Measurements from ENCODE around the gene SHF. TPM values are rescaled to one million over a fixed set of nuclear protein-coding genes. Genes with fewer than 3 reads are reported as not detected.

SHF gene
- total and polyA plus RNA-seq, 2 donors (not counting 1 experiment from before 2014, with no cell fraction given) = 1.6 to 15.4 TPM

DNA sequence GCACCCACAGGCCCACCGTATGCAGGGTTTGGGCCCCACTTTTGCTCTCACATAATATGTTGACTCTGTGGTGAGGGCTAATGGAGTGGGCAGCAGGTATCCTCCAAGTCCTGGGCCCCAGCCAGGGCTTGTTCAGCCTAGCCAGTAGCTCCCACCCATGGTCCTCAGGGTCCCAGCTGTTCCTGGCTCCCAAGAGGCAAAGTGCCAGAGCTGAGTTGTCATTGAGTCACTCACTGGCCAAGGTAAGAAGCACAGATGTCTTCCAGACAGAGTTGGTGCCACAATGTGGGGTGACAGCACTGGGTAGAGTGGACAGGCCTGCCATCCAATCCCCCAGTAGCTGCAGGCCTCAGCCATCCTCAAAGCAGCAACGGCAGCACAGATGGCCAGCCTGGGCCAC, 4.3 kb downstream of the SHF start:
- DNase-seq = no peak
- intact Hi-C loops (cut with micrococcal nuclease) = no loop called here
- POLR2A ChIA-PET = no interaction called here
- Mint-ChIP-seq H3K4me1 (peaks cover 20% of the 10 kb centered on the region), H3K27me3 (peaks cover 7% of the 10 kb centered on the region), H3K4me3 (no peak overlapping the region), H3K9me3 (ENCODE audit: insufficient read depth) (no peaks in the 10 kb centered on the region), H3K27ac (no peak overlapping the region)
- no peak for ATAC-seq (ENCODE audit: low read depth)
- Histone ChIP-seq H3K4me3 (ENCODE audit: control extremely low read depth in 1 of 5, extremely low read depth in 1 of 5, insufficient read depth in 1 of 5, low read depth in 2 of 5, low read length in 4 of 5) (no peak overlapping the region), H4K20me1 (ENCODE audit: control insufficient read depth, insufficient read depth, low read length, poor library complexity, severe bottlenecking) (no peaks in the 10 kb centered on the region), H3K9ac (ENCODE audit: low read length) (no peak overlapping the region), H3K27ac (ENCODE audit: low read length in 2 of 2) (no peak overlapping the region), H3K36me3 (replicated peaks in 1 of 2; ENCODE audit: control extremely low read depth in 1 of 2, control insufficient read depth in 1 of 2, extremely low read depth in 1 of 2, insufficient read depth in 2 of 2, low read length in 1 of 2) (no peaks in the 10 kb centered on the region), H2AFZ (ENCODE audit: insufficient read depth, low read depth, low read length, poor library complexity, severe bottlenecking) (no peak overlapping the region), H3K4me2 (replicated peaks; ENCODE audit: low read depth, low read length, poor library complexity, severe bottlenecking) (no peak overlapping the region), H3K27me3 (replicated peaks in 1 of 4; ENCODE audit: control extremely low read depth in 1 of 4, control insufficient read depth in 3 of 4, insufficient read depth in 4 of 4, low read length in 3 of 4) (no peaks in the 10 kb centered on the region), H3K9me3 (ENCODE audit: control extremely low read depth in 1 of 3, control insufficient read depth in 2 of 3, insufficient read depth in 1 of 3, low read length in 2 of 3) (no peaks in the 10 kb centered on the region), H3K4me1 (ENCODE audit: control insufficient read depth in 2 of 2, insufficient read depth in 2 of 2, low read length in 2 of 2) (peaks cover 0 to 13% of the 10 kb centered on the region in 2 donors), H3K79me2 (ENCODE audit: control insufficient read depth, insufficient read depth, low read length) (no peaks in the 10 kb centered on the region)
- no peak for TF ChIP-seq EZH2 (IDR thresholded peaks at IDR 0.05; ENCODE audit: borderline replicate concordance, insufficient read depth, low read depth, low read length, poor library complexity, severe bottlenecking)
- TF ChIP-seq, protein P1, sequence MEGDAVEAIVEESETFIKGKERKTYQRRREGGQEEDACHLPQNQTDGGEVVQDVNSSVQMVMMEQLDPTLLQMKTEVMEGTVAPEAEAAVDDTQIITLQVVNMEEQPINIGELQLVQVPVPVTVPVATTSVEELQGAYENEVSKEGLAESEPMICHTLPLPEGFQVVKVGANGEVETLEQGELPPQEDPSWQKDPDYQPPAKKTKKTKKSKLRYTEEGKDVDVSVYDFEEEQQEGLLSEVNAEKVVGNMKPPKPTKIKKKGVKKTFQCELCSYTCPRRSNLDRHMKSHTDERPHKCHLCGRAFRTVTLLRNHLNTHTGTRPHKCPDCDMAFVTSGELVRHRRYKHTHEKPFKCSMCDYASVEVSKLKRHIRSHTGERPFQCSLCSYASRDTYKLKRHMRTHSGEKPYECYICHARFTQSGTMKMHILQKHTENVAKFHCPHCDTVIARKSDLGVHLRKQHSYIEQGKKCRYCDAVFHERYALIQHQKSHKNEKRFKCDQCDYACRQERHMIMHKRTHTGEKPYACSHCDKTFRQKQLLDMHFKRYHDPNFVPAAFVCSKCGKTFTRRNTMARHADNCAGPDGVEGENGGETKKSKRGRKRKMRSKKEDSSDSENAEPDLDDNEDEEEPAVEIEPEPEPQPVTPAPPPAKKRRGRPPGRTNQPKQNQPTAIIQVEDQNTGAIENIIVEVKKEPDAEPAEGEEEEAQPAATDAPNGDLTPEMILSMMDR (IDR thresholded peaks at IDR 0.05) = no peak
- 94% methylated on average over 2 of the region's 2 CpGs for whole genome bisulfite sequencing (ENCODE audit: insufficient coverage)
- CTCF ChIA-PET = interaction anchor here (1.6 to 2.5 kb wide), 2 partner anchors 14 to 20 kb away, joined by 4 to 8 read pairs; no protein-coding TSS in a partner anchor

DNA sequence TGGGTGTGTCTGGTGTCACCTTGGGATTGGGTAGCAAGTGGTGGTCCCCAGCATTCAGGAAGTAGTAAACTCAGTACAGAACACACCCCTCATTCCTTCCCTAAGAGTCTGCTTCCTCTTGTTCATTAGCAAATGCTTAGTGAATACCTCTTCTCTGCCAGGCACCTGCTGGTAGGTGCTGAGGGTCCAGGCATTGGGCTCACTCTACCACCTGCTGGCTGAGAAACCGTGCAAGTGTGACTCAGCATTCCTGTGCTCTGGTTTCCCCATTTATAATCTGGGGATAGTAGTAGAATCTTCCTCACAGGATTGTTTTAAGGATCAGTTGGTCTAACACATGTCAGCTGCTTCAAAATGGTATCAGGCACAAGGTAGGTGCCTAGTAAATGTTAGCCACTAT, 4.8 kb downstream of the SHF start:
- Mint-ChIP-seq H3K27ac (no peak overlapping the region), H3K4me1 (peaks cover 17% of the 10 kb centered on the region), H3K9me3 (ENCODE audit: insufficient read depth) (no peaks in the 10 kb centered on the region), H3K27me3 (peaks cover 7% of the 10 kb centered on the region), H3K4me3 (no peak overlapping the region)
- TF ChIP-seq, protein P1 (IDR thresholded peaks at IDR 0.05) = no peak
- no peak for TF ChIP-seq EZH2 (IDR thresholded peaks at IDR 0.05; ENCODE audit: borderline replicate concordance, insufficient read depth, low read depth, low read length, poor library complexity, severe bottlenecking)
- DNase-seq (no peak), ATAC-seq (ENCODE audit: low read depth) (no peak)
- Histone ChIP-seq H3K4me1 (ENCODE audit: control insufficient read depth in 2 of 2, insufficient read depth in 2 of 2, low read length in 2 of 2) (peaks cover 0 to 7% of the 10 kb centered on the region in 2 donors), H3K4me3 (ENCODE audit: control extremely low read depth in 1 of 5, extremely low read depth in 1 of 5, insufficient read depth in 1 of 5, low read depth in 2 of 5, low read length in 4 of 5) (no peak overlapping the region), H3K79me2 (ENCODE audit: control insufficient read depth, insufficient read depth, low read length) (no peaks in the 10 kb centered on the region), H3K4me2 (replicated peaks; ENCODE audit: low read depth, low read length, poor library complexity, severe bottlenecking) (no peak overlapping the region), H3K9me3 (ENCODE audit: control extremely low read depth in 1 of 3, control insufficient read depth in 2 of 3, insufficient read depth in 1 of 3, low read length in 2 of 3) (no peaks in the 10 kb centered on the region), H4K20me1 (ENCODE audit: control insufficient read depth, insufficient read depth, low read length, poor library complexity, severe bottlenecking) (no peaks in the 10 kb centered on the region), H3K9ac (ENCODE audit: low read length) (no peak overlapping the region), H2AFZ (ENCODE audit: insufficient read depth, low read depth, low read length, poor library complexity, severe bottlenecking) (no peak overlapping the region), H3K27ac (ENCODE audit: low read length in 2 of 2) (no peak overlapping the region), H3K36me3 (replicated peaks in 1 of 2; ENCODE audit: control extremely low read depth in 1 of 2, control insufficient read depth in 1 of 2, extremely low read depth in 1 of 2, insufficient read depth in 2 of 2, low read length in 1 of 2) (no peaks in the 10 kb centered on the region), H3K27me3 (replicated peaks in 1 of 4; ENCODE audit: control extremely low read depth in 1 of 4, control insufficient read depth in 3 of 4, insufficient read depth in 4 of 4, low read length in 3 of 4) (no peaks in the 10 kb centered on the region)
- intact Hi-C loops (cut with micrococcal nuclease) = no loop called here
- POLR2A ChIA-PET = no interaction called here
- no CpG with 5 or more reads among the region's 1 CpG for WGBS (ENCODE audit: insufficient coverage)
- CTCF ChIA-PET = interaction anchor here (2.5 kb wide), 1 partner anchor 15 kb away, joined by 8 read pairs; no protein-coding TSS in a partner anchor

All from B cell (primary cell).